Measurements from ENCODE around the gene MAST1. TPM values are rescaled to one million over a fixed set of nuclear protein-coding genes. Genes with fewer than 3 reads are reported as not detected.

The MAST1 gene
- total RNA-seq, 1 experiment from 2014 or later: 28.9 TPM

- Histone ChIP-seq H3K79me2 (ENCODE audit: insufficient read depth, low read length) (peaks cover 19% of the 10 kb centered on the region), H3K9ac (ENCODE audit: low read length) (peak overlapping the region; percentile 93), H4K20me1 (ENCODE audit: insufficient read depth) (no peaks in the 10 kb centered on the region), H3K4me2 (ENCODE audit: low read length) (peak overlapping the region; percentile 99), H3K4me3 (replicated peaks in 1 of 2; ENCODE audit: low read depth in 1 of 2, low read length in 2 of 2) (peak overlapping the region; percentile 77 to 84), H3K9me3 (ENCODE audit: control insufficient read depth in 1 of 2, insufficient read depth in 1 of 2, low read depth in 1 of 2, low read length in 2 of 2) (no peaks in the 10 kb centered on the region), H3K36me3 (ENCODE audit: control insufficient read depth in 1 of 2, insufficient read depth in 2 of 2, low read length in 2 of 2) (no peaks in the 10 kb centered on the region), H3K27me3 (ENCODE audit: insufficient read depth, low read length) (no peaks in the 10 kb centered on the region), H2AFZ (ENCODE audit: low read depth, low read length, poor library complexity, severe bottlenecking) (no peak overlapping the region), H3K27ac (ENCODE audit: low read depth, low read length) (peak overlapping the region; percentile 96), H3K9me2 (ENCODE audit: insufficient read depth) (no peaks in the 10 kb centered on the region), H3K4me1 (ENCODE audit: control insufficient read depth in 1 of 2, insufficient read depth in 2 of 2, low read length in 2 of 2) (peaks cover 63 to 92% of the 10 kb centered on the region in 2 experiments)
- ChIA-PET CTCF (interaction anchor here (1.8 to 7.4 kb wide), 2 partner anchors 13 to 23 kb away, joined by 9 to 88 read pairs; partner anchors contain the start of gene HOOK2), POLR2A (interaction anchor here (1.5 kb wide), 1 partner anchor 865 kb away, joined by 3 read pairs; the partner anchor contains the start of gene ZNF700), RAD21 (ENCODE audit: low non-redundant PET in 1 of 2, low total read pairs in 2 of 2, uncharacterized antibody in 2 of 2, unreplicated experiment in 2 of 2) (interaction anchor here in 1 of 2 experiments (1.2 kb wide), 1 partner anchor 10 kb away, joined by 4 read pairs; no protein-coding TSS in a partner anchor)
- no TSS peak for BruUV-seq (replicated peaks)
- TF ChIP-seq YY1 (IDR thresholded peaks at IDR 0.05; ENCODE audit: extremely low read depth, insufficient replicate concordance, low read depth, low read length) (no peak), EZH2phosphoT487 (IDR thresholded peaks at IDR 0.05; ENCODE audit: borderline replicate concordance) (no peak), ZFX (IDR thresholded peaks at IDR 0.05) (peak; percentile 61)
- no peak for DNase-seq (ENCODE audit: low read depth, low spot score)
- peak; percentile 3 for ATAC-seq
- intact Hi-C loops (cut with micrococcal nuclease): no loop called here
Measured at GRCh38 chr19:12789098-12789903, 49.0 kb upstream of the MAST1 start.

GRCh38 chr19:12789904-12790619 lies 48.3 kb upstream of the MAST1 start:
- TF ChIP-seq POLR2AphosphoS5 (IDR thresholded peaks at IDR 0.05; ENCODE audit: low read depth, low read length): peak; percentile 53
- TF ChIP-seq POLR2A (IDR thresholded peaks at IDR 0.05; ENCODE audit: borderline replicate concordance, extremely low read depth, insufficient read depth, insufficient read length): no peak
- no peak for TF ChIP-seq CEBPB (IDR thresholded peaks at IDR 0.05; ENCODE audit: low read depth)
- peak; percentile 73 for TF ChIP-seq TCF7L2 (IDR thresholded peaks at IDR 0.05; ENCODE audit: borderline replicate concordance, extremely low read depth, insufficient read depth, insufficient read length)
- Histone ChIP-seq H3K27me3 (ENCODE audit: insufficient read depth, low read length) (no peaks in the 10 kb centered on the region), H3K4me1 (ENCODE audit: control insufficient read depth in 1 of 2, insufficient read depth in 2 of 2, low read length in 2 of 2) (peaks cover 64 to 92% of the 10 kb centered on the region in 2 experiments), H3K9me3 (ENCODE audit: control insufficient read depth in 1 of 2, insufficient read depth in 1 of 2, low read depth in 1 of 2, low read length in 2 of 2) (no peaks in the 10 kb centered on the region), H3K36me3 (ENCODE audit: control insufficient read depth in 1 of 2, insufficient read depth in 2 of 2, low read length in 2 of 2) (no peaks in the 10 kb centered on the region), H3K4me2 (ENCODE audit: low read length) (peak overlapping the region; percentile 99), H3K4me3 (replicated peaks in 1 of 2; ENCODE audit: low read depth in 1 of 2, low read length in 2 of 2) (peak overlapping the region; percentile 77 to 84), H3K9me2 (ENCODE audit: insufficient read depth) (no peaks in the 10 kb centered on the region), H2AFZ (ENCODE audit: low read depth, low read length, poor library complexity, severe bottlenecking) (no peak overlapping the region), H3K9ac (ENCODE audit: low read length) (peak overlapping the region; percentile 93), H4K20me1 (ENCODE audit: insufficient read depth) (no peaks in the 10 kb centered on the region), H3K79me2 (ENCODE audit: insufficient read depth, low read length) (peaks cover 19% of the 10 kb centered on the region), H3K27ac (ENCODE audit: low read depth, low read length) (peak overlapping the region; percentile 96)
- intact Hi-C loops (cut with micrococcal nuclease): no loop called here
- POLR2A ChIA-PET: interaction anchor here (3.4 to 6.7 kb wide), 2 partner anchors 14 to 68 kb away, joined by 32 to 172 read pairs; partner anchors contain the start of genes HOOK2 and TNPO2
- no TSS peak for BruUV-seq (replicated peaks)
- RAD21 ChIA-PET (ENCODE audit: low non-redundant PET in 1 of 2, low total read pairs in 2 of 2, uncharacterized antibody in 2 of 2, unreplicated experiment in 2 of 2): no interaction called here
- CTCF ChIA-PET: interaction anchor here (7.4 kb wide), 1 partner anchor 14 kb away, joined by 88 read pairs; the partner anchor contains the start of gene HOOK2
- ATAC-seq: peak; percentile 52
- DNase-seq (ENCODE audit: low read depth, low spot score): peak; percentile 89
